ENCODE results near the gene CTF1. TPM values are rescaled to one million over a fixed set of nuclear protein-coding genes. Genes with fewer than 3 reads are reported as not detected.

Gene CTF1
- total and polyA plus RNA-seq, 10 of the 15 experiments (the other 5 are each of a cell fraction or from before 2014, with no cell fraction given) = 0.04 to 0.46 (median 0.11) TPM; not detected in 3

GRCh38 chr16:30899794-30900193 is 3.4 kb downstream of the CTF1 start:
- Histone ChIP-seq H3K27me3 (replicated peaks in 1 of 2; ENCODE audit: control insufficient read depth in 2 of 2, insufficient read depth in 2 of 2, low read length in 1 of 2) (no peaks in the 10 kb centered on the region), H3K27ac (ENCODE audit: control insufficient read depth, insufficient read depth) (no peak overlapping the region), H3K4me3 (no peak overlapping the region), H3K9ac (ENCODE audit: control insufficient read depth, insufficient read depth, low read length) (no peak overlapping the region), H2AFZ (ENCODE audit: control insufficient read depth, low read depth, low read length) (no peak overlapping the region), H3K4me1 (ENCODE audit: control insufficient read depth, insufficient read depth, low read length) (peaks cover 33% of the 10 kb centered on the region), H3K9me3 (replicated peaks; ENCODE audit: control insufficient read depth, insufficient read depth, low read length) (peaks cover 2% of the 10 kb centered on the region; the same call in 2 of the 3 replicates), H3K79me2 (ENCODE audit: control insufficient read depth, insufficient read depth, low read length) (no peaks in the 10 kb centered on the region), H3K36me3 (ENCODE audit: control insufficient read depth in 2 of 2, insufficient read depth in 2 of 2, low read length in 1 of 2) (no peaks in the 10 kb centered on the region), H3K4me2 (ENCODE audit: control insufficient read depth, insufficient read depth) (no peak overlapping the region), H4K20me1 (ENCODE audit: control insufficient read depth, insufficient read depth) (no peaks in the 10 kb centered on the region; the same call in 1 of the 2 replicates)
- ChIA-PET CTCF (interaction anchor here (3.3 to 7.5 kb wide), 4 partner anchors 42 to 85 kb away, joined by 18 to 174 read pairs (median 26); no protein-coding TSS in a partner anchor), RAD21 (ENCODE audit: unreplicated experiment) (interaction anchor here (3.2 to 4.0 kb wide), 2 partner anchors 27 to 55 kb away, joined by 16 to 88 read pairs; no protein-coding TSS in a partner anchor), POLR2A (no interaction called here), SMC1A (ENCODE audit: uncharacterized antibody, unreplicated experiment) (interaction anchor here (8.8 kb wide), 1 partner anchor 55 kb away, joined by 146 read pairs; no protein-coding TSS in a partner anchor)
- DNase-seq (ENCODE audit: low read depth, low spot score) (no peak), ATAC-seq (no peak), FAIRE-seq (no peak)
- BruUV-seq (replicated peaks) = no TSS peak
- in situ Hi-C loops (cut with MboI) = no loop called here
- intact Hi-C loops (cut with micrococcal nuclease; ENCODE audit: unreplicated experiment) = loop anchor here (10.0 kb wide), 1 partner anchor 245 kb away; the partner anchor contains the start of genes FBRS and PRR14
- WGBS (ENCODE audit: insufficient coverage, insufficient replicate concordance, low lambda C conversion rate, missing lambda C conversion rate) = 94% methylated on average over 2 of the region's 2 CpGs
- TF ChIP-seq, protein P1, sequence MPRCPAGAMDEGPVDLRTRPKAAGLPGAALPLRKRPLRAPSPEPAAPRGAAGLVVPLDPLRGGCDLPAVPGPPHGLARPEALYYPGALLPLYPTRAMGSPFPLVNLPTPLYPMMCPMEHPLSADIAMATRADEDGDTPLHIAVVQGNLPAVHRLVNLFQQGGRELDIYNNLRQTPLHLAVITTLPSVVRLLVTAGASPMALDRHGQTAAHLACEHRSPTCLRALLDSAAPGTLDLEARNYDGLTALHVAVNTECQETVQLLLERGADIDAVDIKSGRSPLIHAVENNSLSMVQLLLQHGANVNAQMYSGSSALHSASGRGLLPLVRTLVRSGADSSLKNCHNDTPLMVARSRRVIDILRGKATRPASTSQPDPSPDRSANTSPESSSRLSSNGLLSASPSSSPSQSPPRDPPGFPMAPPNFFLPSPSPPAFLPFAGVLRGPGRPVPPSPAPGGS (IDR thresholded peaks at IDR 0.05; ENCODE audit: borderline replicate concordance, insufficient read depth, low read depth, low read length, poor library complexity, severe bottlenecking) = no peak
- TF ChIP-seq STAT1 (conservative IDR thresholded peaks at IDR 0.05) = no peak
- no peak for TF ChIP-seq TCF7 (IDR thresholded peaks at IDR 0.05; ENCODE audit: borderline replicate concordance)
- TF ChIP-seq, protein P2, sequence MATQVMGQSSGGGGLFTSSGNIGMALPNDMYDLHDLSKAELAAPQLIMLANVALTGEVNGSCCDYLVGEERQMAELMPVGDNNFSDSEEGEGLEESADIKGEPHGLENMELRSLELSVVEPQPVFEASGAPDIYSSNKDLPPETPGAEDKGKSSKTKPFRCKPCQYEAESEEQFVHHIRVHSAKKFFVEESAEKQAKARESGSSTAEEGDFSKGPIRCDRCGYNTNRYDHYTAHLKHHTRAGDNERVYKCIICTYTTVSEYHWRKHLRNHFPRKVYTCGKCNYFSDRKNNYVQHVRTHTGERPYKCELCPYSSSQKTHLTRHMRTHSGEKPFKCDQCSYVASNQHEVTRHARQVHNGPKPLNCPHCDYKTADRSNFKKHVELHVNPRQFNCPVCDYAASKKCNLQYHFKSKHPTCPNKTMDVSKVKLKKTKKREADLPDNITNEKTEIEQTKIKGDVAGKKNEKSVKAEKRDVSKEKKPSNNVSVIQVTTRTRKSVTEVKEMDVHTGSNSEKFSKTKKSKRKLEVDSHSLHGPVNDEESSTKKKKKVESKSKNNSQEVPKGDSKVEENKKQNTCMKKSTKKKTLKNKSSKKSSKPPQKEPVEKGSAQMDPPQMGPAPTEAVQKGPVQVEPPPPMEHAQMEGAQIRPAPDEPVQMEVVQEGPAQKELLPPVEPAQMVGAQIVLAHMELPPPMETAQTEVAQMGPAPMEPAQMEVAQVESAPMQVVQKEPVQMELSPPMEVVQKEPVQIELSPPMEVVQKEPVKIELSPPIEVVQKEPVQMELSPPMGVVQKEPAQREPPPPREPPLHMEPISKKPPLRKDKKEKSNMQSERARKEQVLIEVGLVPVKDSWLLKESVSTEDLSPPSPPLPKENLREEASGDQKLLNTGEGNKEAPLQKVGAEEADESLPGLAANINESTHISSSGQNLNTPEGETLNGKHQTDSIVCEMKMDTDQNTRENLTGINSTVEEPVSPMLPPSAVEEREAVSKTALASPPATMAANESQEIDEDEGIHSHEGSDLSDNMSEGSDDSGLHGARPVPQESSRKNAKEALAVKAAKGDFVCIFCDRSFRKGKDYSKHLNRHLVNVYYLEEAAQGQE (IDR thresholded peaks at IDR 0.05; ENCODE audit: low read depth, low read length) = no peak
- TF ChIP-seq PAX5 (IDR thresholded peaks at IDR 0.05; ENCODE audit: borderline replicate concordance, low read depth, low read length) = no peak
- no peak for TF ChIP-seq ATF2 (IDR thresholded peaks at IDR 0.05; ENCODE audit: low read length)
- TF ChIP-seq LARP7 (IDR thresholded peaks at IDR 0.05) = no peak
- TF ChIP-seq, protein P3, sequence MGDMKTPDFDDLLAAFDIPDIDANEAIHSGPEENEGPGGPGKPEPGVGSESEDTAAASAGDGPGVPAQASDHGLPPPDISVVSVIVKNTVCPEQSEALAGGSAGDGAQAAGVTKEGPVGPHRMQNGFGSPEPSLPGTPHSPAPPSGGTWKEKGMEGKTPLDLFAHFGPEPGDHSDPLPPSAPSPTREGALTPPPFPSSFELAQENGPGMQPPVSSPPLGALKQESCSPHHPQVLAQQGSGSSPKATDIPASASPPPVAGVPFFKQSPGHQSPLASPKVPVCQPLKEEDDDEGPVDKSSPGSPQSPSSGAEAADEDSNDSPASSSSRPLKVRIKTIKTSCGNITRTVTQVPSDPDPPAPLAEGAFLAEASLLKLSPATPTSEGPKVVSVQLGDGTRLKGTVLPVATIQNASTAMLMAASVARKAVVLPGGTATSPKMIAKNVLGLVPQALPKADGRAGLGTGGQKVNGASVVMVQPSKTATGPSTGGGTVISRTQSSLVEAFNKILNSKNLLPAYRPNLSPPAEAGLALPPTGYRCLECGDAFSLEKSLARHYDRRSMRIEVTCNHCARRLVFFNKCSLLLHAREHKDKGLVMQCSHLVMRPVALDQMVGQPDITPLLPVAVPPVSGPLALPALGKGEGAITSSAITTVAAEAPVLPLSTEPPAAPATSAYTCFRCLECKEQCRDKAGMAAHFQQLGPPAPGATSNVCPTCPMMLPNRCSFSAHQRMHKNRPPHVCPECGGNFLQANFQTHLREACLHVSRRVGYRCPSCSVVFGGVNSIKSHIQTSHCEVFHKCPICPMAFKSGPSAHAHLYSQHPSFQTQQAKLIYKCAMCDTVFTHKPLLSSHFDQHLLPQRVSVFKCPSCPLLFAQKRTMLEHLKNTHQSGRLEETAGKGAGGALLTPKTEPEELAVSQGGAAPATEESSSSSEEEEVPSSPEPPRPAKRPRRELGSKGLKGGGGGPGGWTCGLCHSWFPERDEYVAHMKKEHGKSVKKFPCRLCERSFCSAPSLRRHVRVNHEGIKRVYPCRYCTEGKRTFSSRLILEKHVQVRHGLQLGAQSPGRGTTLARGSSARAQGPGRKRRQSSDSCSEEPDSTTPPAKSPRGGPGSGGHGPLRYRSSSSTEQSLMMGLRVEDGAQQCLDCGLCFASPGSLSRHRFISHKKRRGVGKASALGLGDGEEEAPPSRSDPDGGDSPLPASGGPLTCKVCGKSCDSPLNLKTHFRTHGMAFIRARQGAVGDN (IDR thresholded peaks at IDR 0.05) = no peak
- no peak for TF ChIP-seq CHD1 (IDR thresholded peaks at IDR 0.05; ENCODE audit: low read depth, low read length)
- TF ChIP-seq, protein P4, sequence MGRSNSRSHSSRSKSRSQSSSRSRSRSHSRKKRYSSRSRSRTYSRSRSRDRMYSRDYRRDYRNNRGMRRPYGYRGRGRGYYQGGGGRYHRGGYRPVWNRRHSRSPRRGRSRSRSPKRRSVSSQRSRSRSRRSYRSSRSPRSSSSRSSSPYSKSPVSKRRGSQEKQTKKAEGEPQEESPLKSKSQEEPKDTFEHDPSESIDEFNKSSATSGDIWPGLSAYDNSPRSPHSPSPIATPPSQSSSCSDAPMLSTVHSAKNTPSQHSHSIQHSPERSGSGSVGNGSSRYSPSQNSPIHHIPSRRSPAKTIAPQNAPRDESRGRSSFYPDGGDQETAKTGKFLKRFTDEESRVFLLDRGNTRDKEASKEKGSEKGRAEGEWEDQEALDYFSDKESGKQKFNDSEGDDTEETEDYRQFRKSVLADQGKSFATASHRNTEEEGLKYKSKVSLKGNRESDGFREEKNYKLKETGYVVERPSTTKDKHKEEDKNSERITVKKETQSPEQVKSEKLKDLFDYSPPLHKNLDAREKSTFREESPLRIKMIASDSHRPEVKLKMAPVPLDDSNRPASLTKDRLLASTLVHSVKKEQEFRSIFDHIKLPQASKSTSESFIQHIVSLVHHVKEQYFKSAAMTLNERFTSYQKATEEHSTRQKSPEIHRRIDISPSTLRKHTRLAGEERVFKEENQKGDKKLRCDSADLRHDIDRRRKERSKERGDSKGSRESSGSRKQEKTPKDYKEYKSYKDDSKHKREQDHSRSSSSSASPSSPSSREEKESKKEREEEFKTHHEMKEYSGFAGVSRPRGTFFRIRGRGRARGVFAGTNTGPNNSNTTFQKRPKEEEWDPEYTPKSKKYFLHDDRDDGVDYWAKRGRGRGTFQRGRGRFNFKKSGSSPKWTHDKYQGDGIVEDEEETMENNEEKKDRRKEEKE (IDR thresholded peaks at IDR 0.05) = no peak

Measured in GM12878 (cell line).